Amniotic stem cell (primary cell): ENCODE measurements around the gene CBY1.
A peak's percentile ranks its signal among the peaks of the same experiment; 100 is the strongest.

ENCODE experiments used
- DNase-seq: peaks from one replicate; lab custom pipeline; 2025; lab: John Stamatoyannopoulos, UW

CBY1 gene

GRCh38 chr22:38649841-38650522 is 6.5 kb upstream of the CBY1 start:
- no peak for DNase-seq

- DNase-seq: no peak
Measured at GRCh38 chr22:38652859-38653258, 3.6 kb upstream of the CBY1 start.

DNA sequence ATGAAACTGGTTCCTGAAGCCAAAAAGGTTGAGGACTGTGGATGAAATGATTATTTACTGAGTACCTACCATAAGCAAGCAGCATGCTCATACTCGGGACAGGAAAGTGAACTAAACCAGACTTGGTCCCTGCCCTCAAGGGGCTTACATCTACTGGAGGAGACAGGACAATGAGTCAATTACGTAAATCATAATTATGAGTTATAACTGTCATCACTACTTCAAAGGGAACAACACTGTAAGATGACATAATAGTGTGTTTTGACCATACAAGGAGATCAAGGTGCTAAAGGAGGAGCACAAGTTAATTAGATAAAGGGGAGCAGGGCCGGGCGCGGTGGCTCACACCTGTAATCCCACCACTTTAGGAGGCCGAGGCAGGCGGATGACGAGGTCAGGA is 2.7 kb upstream of the CBY1 start:
- DNase-seq: no peak

GRCh38 chr22:38655519-38656255 is 751 bp upstream of the CBY1 start:
- DNase-seq: no peak

DNA sequence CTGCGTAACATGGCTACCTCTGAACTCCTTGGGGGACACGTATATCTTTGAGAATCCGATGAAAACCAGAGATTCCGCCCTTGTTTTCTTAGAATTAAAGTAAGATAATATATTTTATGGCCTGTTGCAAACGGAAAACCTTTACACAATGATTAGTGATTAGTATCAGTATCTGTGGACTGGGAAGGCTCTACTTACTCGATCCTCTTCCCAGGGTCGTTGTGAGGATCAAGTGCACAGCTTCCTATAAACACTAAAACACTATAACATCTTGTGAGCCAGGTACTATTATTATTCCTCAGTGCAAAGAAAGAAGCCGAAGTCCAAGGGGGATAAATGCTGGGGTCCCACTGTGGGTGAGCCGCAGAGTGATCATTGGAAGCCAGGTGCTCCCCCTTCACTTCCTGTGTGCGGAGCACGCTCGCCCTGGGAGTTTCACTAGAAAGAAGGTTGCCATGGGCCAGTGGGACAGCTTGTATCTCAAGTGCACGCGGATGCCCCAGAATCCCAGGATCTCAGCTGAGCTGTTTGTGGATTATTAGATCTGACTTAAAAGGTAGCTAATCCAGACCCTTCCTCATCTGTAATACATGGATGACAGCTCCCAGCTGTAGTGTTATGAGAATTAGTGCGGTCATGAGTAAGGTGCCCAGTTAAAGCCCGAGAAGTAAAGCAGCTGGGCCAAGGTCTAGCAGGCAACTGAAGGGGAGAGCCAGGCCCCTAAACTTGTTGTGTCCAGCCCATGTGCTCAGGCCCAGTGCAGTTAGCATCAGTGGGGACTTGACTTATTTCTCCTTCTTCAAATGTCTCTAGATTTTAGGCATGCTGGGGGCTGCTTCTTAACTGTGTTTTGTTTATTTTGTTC is 839 bp downstream of the CBY1 start:
- DNase-seq: no peak

GRCh38 chr22:38674888-38675287 is 18.4 kb downstream of the CBY1 start:
- DNase-seq: no peak

DNA sequence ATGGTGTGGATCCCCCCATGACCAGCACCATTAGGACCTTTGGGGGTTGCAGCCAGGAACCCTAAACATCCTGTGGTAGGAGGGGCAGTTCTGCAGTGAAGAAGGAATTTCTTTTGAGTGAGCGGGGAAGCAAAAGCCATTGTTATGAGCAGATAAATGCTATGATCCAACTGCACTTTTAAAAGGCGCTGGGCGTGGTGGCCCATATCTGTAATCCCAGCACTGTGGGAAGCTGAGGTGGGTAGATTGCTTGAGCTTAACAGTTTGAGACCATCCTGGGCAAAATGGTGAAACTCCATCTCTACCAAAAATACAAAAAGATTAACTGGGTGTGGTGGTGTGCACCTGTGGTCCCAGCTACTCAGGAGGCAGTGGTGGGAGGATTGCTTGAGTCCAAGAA is 19.4 kb downstream of the CBY1 start:
- no peak for DNase-seq

GRCh38 chr22:38681582-38682335 is 25.3 kb downstream of the CBY1 start, which contains the start of gene TOMM22:
TOMM22 (plus strand) TSS chr22:38681957; CDS start chr22:38681979, 22 bp downstream.
- peak; percentile 79 for DNase-seq

- no peak for DNase-seq
Measured at GRCh38 chr22:38684895-38685294, 28.5 kb downstream of the CBY1 start.

- no peak for DNase-seq
Measured at GRCh38 chr22:38685761-38686160, 29.3 kb downstream of the CBY1 start.

DNA sequence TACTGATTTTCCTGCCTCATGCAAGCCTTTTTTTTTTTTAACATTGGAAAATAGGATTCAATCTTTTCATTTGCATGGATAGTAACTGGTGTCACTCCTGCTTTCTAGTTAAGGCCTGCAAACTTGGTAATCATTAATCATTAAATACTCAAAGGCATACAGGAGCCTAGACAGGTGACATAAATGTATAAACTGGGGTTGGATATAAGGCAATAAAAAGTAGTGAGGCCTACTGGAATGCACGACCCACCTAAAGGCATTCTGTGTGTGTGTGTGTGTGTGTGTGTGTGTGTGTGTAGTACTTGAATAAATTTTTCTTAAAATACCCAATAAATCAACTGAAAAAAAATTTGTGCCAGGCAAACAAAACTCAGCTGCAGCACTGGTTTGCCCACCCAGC is 33.2 kb downstream of the CBY1 start:
- no peak for DNase-seq

GRCh38 chr22:38694049-38694448 is 37.6 kb downstream of the CBY1 start:
- no peak for DNase-seq

- DNase-seq: no peak
Measured at GRCh38 chr22:38694940-38695339, 38.5 kb downstream of the CBY1 start.

- peak; percentile 56 for DNase-seq
Measured at GRCh38 chr22:38696606-38697424, 40.4 kb downstream of the CBY1 start.

DNA sequence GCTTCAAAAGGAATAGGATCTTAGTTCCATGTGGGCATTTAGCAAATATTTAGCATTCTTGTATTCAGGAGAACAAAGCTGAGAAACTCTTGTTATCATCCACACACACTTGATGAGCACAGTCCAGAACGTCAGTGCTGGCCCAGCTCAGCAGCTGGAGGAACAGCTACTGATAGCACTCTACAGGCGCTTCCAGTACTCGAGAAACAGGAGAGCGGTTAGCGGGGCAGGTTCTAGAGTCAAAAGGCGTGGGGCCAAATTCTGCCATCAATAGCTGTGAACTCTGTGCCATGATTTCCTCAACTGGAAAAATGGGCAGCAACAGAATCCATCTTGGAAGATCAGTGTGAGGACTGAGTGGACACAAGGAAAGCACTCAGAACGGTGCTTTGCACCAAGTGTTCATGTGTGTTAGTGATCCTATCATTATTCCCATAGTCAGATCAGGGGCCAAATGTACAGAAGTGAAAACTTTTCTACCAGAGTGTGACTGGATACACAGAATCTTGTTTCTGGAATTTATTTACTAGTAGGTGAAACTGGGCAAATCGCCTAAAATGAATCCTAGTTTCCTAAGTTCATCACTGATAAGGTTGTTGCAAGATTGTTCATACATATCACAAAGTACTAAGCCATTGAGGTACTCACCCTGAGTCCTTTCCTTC is 41.1 kb downstream of the CBY1 start:
- no peak for DNase-seq

DNA sequence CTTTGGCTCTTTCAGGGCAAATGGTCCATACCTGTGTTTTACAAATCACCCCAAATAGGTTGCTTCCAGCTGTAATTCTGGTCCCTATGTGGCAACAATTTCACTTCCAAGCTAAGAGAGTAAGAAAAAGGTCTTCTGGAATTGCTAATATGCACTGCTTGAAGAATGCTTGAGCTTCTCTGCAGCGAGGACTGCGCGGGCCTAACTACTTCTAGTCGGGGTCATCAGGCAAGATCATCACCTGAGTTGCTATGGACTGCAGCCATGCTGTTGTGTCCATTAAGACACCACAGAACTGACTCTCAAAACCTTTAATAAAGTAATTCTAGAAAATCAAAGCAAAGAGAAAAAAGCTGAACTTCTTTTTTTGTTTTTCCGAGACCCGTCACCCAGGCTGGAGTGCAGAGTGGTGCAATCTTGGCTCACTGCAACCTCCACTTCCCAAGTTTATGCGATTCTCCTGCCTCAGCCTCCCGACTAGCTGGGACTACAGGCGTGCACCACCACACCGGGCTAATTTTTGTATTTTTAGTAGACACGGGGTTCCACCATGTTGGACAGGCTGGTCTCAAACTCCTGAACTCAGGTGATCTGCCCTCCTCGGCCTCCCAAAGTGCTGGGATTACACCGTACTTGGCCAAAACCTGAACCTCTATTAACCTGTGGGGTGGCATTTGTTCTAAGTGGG is 42.1 kb downstream of the CBY1 start:
- DNase-seq: no peak

GRCh38 chr22:38699143-38699542 is 42.7 kb downstream of the CBY1 start:
- DNase-seq: no peak

GRCh38 chr22:38699784-38700183 is 43.3 kb downstream of the CBY1 start:
- no peak for DNase-seq

DNA sequence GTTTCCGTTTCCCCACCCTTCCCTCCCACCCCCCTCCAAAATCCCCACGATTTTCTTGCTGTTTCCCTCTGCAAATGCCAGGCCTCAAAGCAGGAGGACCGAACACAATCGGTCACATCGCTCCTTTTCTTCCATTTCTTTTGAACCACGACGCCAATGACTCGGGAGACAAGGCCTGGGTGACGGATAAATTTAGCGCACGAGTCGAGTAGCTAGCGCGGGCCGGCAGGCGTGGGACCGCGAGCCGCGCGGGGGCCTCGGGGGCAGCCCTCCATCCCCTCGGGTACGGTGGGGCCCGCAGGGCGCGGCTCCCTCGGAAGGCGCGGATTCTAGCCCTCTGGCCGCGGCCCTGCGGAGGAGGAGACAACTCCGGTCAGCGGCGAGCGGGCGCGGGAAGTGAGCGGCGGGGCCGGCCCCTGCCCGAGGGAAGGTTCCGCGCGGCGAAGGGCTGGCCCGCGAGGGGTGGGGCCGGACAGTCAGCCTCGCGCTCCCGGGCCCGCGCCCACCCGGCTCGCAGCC is 43.9 kb downstream of the CBY1 start:
- DNase-seq: no peak
